Measurements from ENCODE around the gene THADA.

THADA gene

DNA sequence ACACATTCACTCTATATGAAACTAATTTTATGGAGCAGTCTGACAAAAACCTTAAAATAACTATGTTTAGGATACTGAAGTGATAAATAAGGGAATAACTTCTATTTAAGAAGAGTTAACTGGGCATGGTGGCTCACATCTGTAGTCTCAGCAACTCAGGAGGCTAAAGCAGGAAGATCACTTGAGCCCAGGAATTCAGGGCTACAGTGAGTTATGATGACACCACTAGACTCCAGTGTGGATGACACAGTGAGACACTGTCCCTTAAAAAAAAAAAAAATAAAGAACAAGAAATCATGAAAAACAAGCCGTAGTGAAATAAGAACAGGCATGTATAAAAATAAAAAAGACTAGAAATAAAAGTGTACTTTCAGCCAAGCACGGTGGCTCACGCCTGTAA, 82.0 kb downstream of the THADA start:
- no peak overlapping the region for H3K4me3 ChIP-seq (ENCODE audit: control insufficient read depth, low read depth, low read length)
- DNase-seq (ENCODE audit: low read depth): no peak
- TF ChIP-seq, protein P1, sequence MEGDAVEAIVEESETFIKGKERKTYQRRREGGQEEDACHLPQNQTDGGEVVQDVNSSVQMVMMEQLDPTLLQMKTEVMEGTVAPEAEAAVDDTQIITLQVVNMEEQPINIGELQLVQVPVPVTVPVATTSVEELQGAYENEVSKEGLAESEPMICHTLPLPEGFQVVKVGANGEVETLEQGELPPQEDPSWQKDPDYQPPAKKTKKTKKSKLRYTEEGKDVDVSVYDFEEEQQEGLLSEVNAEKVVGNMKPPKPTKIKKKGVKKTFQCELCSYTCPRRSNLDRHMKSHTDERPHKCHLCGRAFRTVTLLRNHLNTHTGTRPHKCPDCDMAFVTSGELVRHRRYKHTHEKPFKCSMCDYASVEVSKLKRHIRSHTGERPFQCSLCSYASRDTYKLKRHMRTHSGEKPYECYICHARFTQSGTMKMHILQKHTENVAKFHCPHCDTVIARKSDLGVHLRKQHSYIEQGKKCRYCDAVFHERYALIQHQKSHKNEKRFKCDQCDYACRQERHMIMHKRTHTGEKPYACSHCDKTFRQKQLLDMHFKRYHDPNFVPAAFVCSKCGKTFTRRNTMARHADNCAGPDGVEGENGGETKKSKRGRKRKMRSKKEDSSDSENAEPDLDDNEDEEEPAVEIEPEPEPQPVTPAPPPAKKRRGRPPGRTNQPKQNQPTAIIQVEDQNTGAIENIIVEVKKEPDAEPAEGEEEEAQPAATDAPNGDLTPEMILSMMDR (IDR thresholded peaks at IDR 0.05; ENCODE audit: control insufficient read depth, insufficient read depth, low read depth, low read length, missing control alignments): no peak

DNA sequence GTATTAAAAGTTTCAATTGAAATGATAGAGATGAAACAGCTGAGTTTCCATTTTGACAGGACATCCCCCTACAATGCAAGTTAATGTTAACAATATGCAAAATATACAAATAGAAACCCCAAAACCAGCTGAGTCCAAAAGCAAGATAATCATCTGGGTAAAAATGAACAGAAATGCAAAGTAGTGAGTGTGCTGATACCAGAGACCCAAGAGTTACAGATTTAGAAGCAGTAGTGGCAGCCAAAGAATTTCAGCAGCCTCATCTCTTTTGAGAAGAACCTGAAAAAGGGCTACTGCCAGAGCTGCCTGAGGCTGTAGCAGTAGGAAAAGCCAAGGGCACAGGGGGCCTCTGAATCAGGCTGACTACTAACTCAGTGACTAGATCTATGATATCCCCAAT, 82.6 kb downstream of the THADA start:
- H3K4me3 ChIP-seq (ENCODE audit: control insufficient read depth, low read depth, low read length): no peak overlapping the region
- TF ChIP-seq, protein P1 (IDR thresholded peaks at IDR 0.05; ENCODE audit: control insufficient read depth, insufficient read depth, low read depth, low read length, missing control alignments): no peak
- DNase-seq (ENCODE audit: low read depth): no peak

DNA sequence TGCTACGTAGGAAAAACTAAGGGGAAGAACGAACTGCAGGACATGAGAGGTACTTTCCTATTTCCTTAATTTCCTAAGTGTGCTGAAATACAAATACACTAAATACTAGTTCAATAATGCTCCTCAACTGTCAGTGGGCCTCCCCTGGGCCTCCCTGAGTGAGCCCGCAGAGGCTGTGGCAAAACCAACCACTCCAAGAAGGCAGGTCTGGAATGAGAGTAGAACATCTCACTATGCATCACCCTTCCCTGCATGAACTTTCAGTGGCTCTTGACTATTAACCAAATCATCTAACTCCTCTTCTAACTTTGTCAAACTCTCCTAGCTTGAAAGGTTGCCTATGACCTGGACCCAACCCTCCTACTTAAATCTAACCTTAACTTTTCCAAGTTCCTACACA, 84.6 kb downstream of the THADA start:
- no peak for DNase-seq (ENCODE audit: low read depth)
- TF ChIP-seq, protein P1 (IDR thresholded peaks at IDR 0.05; ENCODE audit: control insufficient read depth, insufficient read depth, low read depth, low read length, missing control alignments): no peak
- no peak overlapping the region for H3K4me3 ChIP-seq (ENCODE audit: control insufficient read depth, low read depth, low read length)

DNA sequence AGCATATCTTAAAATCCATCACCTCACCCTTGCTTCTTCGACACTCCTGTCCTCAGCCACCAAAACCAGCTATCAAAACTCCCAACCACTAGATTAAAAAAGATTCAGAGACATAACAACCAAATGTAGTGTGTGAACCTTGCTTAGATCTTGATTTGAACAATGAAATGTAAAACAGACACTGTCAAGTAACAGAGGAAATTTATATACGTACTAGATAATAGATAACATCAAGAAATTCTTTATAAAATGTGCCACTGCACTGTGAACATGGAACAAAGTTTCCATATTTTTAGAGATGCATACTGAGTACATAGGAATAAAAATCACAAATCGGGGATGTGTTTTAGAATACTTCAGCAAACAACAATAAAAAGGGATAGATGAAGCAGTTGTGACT, 86.0 kb downstream of the THADA start:
- H3K4me3 ChIP-seq (ENCODE audit: control insufficient read depth, low read depth, low read length): no peak overlapping the region
- TF ChIP-seq, protein P1 (IDR thresholded peaks at IDR 0.05; ENCODE audit: control insufficient read depth, insufficient read depth, low read depth, low read length, missing control alignments): no peak
- no peak for DNase-seq (ENCODE audit: low read depth)

DNA sequence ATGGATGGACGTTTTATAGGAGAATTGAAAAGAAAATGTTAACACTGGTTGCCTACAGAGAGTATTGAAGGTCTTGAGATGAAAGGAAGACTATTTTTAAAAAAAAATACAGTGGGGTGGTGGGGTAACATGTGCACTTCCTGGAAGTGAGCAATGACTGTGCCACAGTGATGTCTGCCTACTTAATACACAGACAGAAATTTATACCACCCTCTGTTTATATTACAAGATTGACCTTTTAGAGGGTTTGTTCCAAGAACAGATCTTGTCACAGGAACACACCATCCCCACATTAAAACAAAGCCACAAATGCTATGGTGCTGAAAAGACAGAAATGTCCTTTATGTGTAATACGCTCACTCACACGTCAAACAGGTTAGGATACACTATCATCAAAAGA, 87.6 kb downstream of the THADA start:
- TF ChIP-seq, protein P1 (IDR thresholded peaks at IDR 0.05; ENCODE audit: control insufficient read depth, insufficient read depth, low read depth, low read length, missing control alignments): no peak
- DNase-seq (ENCODE audit: low read depth): no peak
- H3K4me3 ChIP-seq (ENCODE audit: control insufficient read depth, low read depth, low read length): no peak overlapping the region

DNA sequence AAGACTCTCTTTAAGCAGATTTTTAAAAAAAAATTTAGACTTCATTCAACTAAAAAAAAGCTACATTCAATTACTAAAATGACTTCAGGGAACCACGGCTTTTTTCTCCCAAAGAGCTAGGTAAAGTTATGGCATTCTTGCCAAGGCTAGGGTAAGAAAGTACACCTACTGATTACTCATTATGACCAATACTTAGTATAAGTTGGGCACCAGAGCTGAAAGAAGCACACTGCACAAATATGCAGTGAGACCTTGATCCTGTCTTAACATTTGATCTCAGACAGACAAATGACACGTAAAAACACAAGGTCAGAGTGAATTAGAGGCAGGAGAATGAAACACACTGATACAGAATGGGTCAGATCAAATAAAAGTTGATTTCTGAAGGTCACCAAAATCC, 88.7 kb downstream of the THADA start:
- H3K4me3 ChIP-seq (ENCODE audit: control insufficient read depth, low read depth, low read length): no peak overlapping the region
- DNase-seq (ENCODE audit: low read depth): no peak
- TF ChIP-seq, protein P1 (IDR thresholded peaks at IDR 0.05; ENCODE audit: control insufficient read depth, insufficient read depth, low read depth, low read length, missing control alignments): no peak

DNA sequence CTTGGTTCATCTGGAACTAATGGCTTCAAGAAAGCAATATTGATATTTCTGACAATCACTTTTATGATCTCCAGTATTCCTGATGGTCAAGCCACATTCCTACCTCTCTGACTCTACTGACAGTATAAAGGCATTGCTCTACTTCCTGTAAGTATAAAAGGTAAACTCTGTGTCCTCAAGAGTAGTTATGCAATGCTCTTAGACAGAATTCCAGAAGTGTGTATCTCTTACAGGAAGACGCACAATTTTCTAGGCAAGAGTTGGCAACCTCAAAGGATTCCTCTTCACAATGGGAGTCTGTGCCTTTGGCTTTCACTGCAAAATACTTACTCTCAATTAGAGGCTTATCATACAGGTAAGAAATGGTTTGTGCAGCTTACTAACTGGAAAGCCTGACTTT, 100.1 kb downstream of the THADA start:
- TF ChIP-seq, protein P1 (IDR thresholded peaks at IDR 0.05; ENCODE audit: control insufficient read depth, insufficient read depth, low read depth, low read length, missing control alignments): no peak
- no peak overlapping the region for H3K4me3 ChIP-seq (ENCODE audit: control insufficient read depth, low read depth, low read length)
- DNase-seq (ENCODE audit: low read depth): no peak

Measured in AG09309 (cell line).